ENCODE measurements around the gene RFESD. TPM values are rescaled to one million over a fixed set of nuclear protein-coding genes. Genes with fewer than 3 reads are reported as not detected.

RFESD gene
- total and polyA plus RNA-seq, 8 donors = 1.1 to 2.8 (median 1.7) TPM

DNA sequence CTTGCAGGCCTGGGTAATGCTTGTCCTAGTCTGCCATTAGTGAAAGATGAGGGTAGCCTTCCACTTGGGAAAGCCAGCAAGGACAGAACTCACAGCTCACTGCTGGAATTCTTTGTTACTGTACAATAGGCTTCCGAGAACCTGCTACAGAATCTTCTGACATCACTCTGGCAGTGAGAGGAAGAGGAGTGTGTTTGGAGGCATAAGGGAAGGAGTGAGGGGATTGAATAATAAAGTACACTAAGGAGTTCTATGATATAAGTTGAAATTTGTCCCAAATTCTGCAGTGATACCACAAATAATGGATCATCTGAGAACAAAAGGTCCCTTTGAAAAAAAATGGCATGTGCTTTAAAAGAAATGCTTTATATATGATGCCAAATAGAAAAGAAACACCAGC, 36.3 kb downstream of the RFESD start, which contains the start of gene SPATA9:
TSS of gene SPATA9 (minus strand) at position 101 of the 400 bp plus-strand sequence. CDS start 137 bp downstream, outside the sequence.
- no peaks in the 10 kb centered on the region for H3K4me1 ChIP-seq
- intact Hi-C loops (cut with DNase I) = no loop called here
- H3K9me3 ChIP-seq = no peaks in the 10 kb centered on the region
- TF ChIP-seq CTCF (IDR thresholded peaks at IDR 0.05) = no peak
- H3K4me3 ChIP-seq = no peak within 1 kb of the TSS
- 90 to 92% methylated on average over 1 of the region's 1 CpG for WGBS, 2 donors
- no peak for FAIRE-seq
- ATAC-seq = no peak
- no peak for DNase-seq
- H3K27ac ChIP-seq = no peak within 1 kb of the TSS
- no peaks in the 10 kb centered on the region for H3K36me3 ChIP-seq
- H3K27me3 ChIP-seq = no peaks in the 10 kb centered on the region

- FAIRE-seq = no peak
- Histone ChIP-seq H3K4me3 (no peak overlapping the region), H3K9me3 (no peaks in the 10 kb centered on the region), H3K4me1 (no peaks in the 10 kb centered on the region), H3K27ac (no peak overlapping the region), H3K27me3 (no peaks in the 10 kb centered on the region), H3K36me3 (no peaks in the 10 kb centered on the region)
- no peak for DNase-seq
- TF ChIP-seq CTCF (IDR thresholded peaks at IDR 0.05) = no peak
- ATAC-seq = no peak
- intact Hi-C loops (cut with DNase I) = no loop called here
- 84 to 93% methylated on average over 2 of the region's 2 CpGs for WGBS, 2 donors
Observed at GRCh38 chr5:95684361-95684760, 37.8 kb downstream of the RFESD start.

DNA sequence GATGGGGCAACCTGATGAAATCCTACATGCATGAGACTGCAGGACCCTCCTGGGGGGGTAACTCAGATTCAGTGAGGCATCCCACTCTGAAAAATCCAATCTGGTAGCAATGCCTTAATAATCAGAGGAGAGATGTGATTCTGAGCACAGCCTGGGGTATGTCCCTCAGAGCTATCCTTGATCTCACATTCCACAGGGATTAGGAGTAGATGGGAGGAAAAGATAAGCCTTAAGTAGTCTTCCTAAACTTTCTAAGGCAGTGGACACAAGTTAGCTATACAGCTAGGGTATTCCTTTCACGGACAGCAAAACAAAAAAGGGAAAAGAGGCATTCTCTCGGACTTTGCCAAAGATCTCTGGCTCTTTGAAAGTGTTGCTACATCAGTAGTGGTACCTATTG, 40.1 kb downstream of the RFESD start:
- WGBS, 2 donors = 89 to 93% methylated on average over 2 of the region's 2 CpGs
- TF ChIP-seq CTCF (IDR thresholded peaks at IDR 0.05) = no peak
- FAIRE-seq = no peak
- Histone ChIP-seq H3K9me3 (no peaks in the 10 kb centered on the region), H3K27ac (no peak overlapping the region), H3K36me3 (no peaks in the 10 kb centered on the region), H3K4me1 (no peaks in the 10 kb centered on the region), H3K27me3 (no peaks in the 10 kb centered on the region), H3K4me3 (no peak overlapping the region)
- intact Hi-C loops (cut with DNase I) = no loop called here
- no peak for DNase-seq
- no peak for ATAC-seq

- H3K27ac ChIP-seq = no peak overlapping the region
- no peak for TF ChIP-seq CTCF (IDR thresholded peaks at IDR 0.05)
- FAIRE-seq (no peak), ATAC-seq (no peak), DNase-seq (no peak)
- 96 to 100% methylated on average over 1 of the region's 1 CpG for WGBS, 2 donors
- H3K36me3 ChIP-seq = no peaks in the 10 kb centered on the region
- no peak overlapping the region for H3K4me3 ChIP-seq
- H3K27me3 ChIP-seq = no peaks in the 10 kb centered on the region
- peaks cover 0 to 6% (median 0%) of the 10 kb centered on the region in 4 donors for H3K9me3 ChIP-seq
- H3K4me1 ChIP-seq = no peaks in the 10 kb centered on the region
- intact Hi-C loops (cut with DNase I) = no loop called here
Observed at GRCh38 chr5:95689680-95690079, 43.1 kb downstream of the RFESD start.

DNA sequence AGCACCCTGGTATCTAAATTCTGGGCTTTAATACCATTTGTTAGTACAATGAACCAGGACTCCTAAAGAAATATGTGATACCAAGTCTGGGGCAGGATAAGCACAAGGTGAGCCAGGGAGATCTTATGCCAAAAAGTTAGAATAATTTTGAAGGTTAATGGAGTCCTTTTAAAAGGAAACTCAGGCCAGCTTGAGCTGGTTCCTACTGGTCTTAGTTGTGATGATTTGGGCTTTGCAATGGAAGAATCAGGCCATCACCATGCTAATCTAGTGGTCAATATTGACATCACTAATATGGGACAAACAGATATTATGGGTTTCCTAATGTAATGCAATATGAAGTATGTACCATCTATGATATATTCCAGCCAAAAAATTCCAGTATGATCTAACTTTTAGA, 43.8 kb downstream of the RFESD start:
- DNase-seq (no peak), ATAC-seq (no peak), FAIRE-seq (no peak)
- Histone ChIP-seq H3K36me3 (no peaks in the 10 kb centered on the region), H3K27ac (no peak overlapping the region), H3K4me3 (no peak overlapping the region), H3K27me3 (no peaks in the 10 kb centered on the region), H3K9me3 (peaks cover 0 to 6% (median 0%) of the 10 kb centered on the region in 4 donors), H3K4me1 (no peaks in the 10 kb centered on the region)
- TF ChIP-seq CTCF (IDR thresholded peaks at IDR 0.05) = no peak
- intact Hi-C loops (cut with DNase I) = no loop called here
